Esophagus squamous epithelium (tissue), 5 donors: ENCODE measurements around the gene CCDC51. TPM values are rescaled to one million over a fixed set of nuclear protein-coding genes. Genes with fewer than 3 reads are reported as not detected.

Experiments
- DNase-seq: peaks from one replicate; lab custom pipeline; 2025; lab: John Stamatoyannopoulos, UW
- H3K27ac ChIP-seq, 4 donors: fragments of 200-600 bp; sonication (generic); one replicate each; pipeline ENCODE4 v1.5.1; 2016 to 2019; ENCODE audit warnings: mild to moderate bottlenecking in 1 of 4
- H3K27me3 ChIP-seq, 4 donors: fragments of 200-600 bp; sonication (generic); 1 replicate in 3 of 4; 2 replicates in 1 of 4; pipeline versions ENCODE4 v1.5.1 to v1.6.0; 2017 to 2021; ENCODE audit warnings: antibody characterized with exemption in 1 of 4
- H3K36me3 ChIP-seq, 3 donors: fragments of 200-600 bp; sonication (generic); one replicate each; pipeline ENCODE4 v1.5.1; 2016 to 2019
- H3K4me1 ChIP-seq, 3 donors: fragments of 200-600 bp; sonication (generic); one replicate each; pipeline ENCODE4 v1.5.1; 2017 to 2019
- H3K4me3 ChIP-seq, 4 donors: fragments of 200-600 bp; sonication (generic); 1 replicate in 3 of 4; 2 replicates in 1 of 4; pipeline ENCODE4 v1.5.1; 2016 to 2019; ENCODE audit warnings: mild to moderate bottlenecking in 2 of 4, moderate library complexity in 1 of 4
- H3K9me3 ChIP-seq, 3 donors: fragments of 200-600 bp; sonication (generic); one replicate each; pipeline ENCODE4 v1.5.1; 2016 to 2019
- POLR2A ChIP-seq, 4 donors: fragments of 450-650 bp; IDR thresholded peaks; one replicate each; pipeline ENCODE4 v1.6.1; 2017; ENCODE audit warnings: antibody characterized with exemption in 4 of 4, mild to moderate bottlenecking in 4 of 4, moderate library complexity in 3 of 4
- WGBS, 2 donors: methylation state at CpG; one replicate each; pipeline ENCODE4 v1.1.5; 2018; 5-methylcytosine and 5-hydroxymethylcytosine counted together
- intact Hi-C: fragments of 100-400 bp; cut with DNase I; formaldehyde crosslinking; loops from one replicate; pipeline ENCODE4 v1.15.0; 2022
- total RNA-seq, 4 donors: library from RNA; depleted of rRNA; stranded (reverse); fragments of >200 nt; gene quantifications; one replicate each; pipeline ENCODE4 v1.1.0, GENCODE V29; 2016
- TF ChIP-seq, protein P1 (sequence below), 6 experiments: fragments of 450-650 bp in 4 of 6; fragments of 200-600 bp in 2 of 6; sonication (generic) in 2 of 6; IDR thresholded peaks; one replicate each; pipeline ENCODE4 v1.5.1; 2016 to 2019; ENCODE audit warnings: antibody characterized with exemption in 6 of 6, mild to moderate bottlenecking in 4 of 6, moderate library complexity in 4 of 6
- donor health status: DM: yes; HTN: yes; CAD: no.

Gene CCDC51
- total RNA-seq, 4 donors from 2014 or later = 15.1 to 31.3 (median 18.2) TPM

GRCh38 chr3:48411041-48411588 is 28.8 kb downstream of the CCDC51 start:
- no peak overlapping the region for H3K27ac ChIP-seq
- peaks cover 17 to 62% (median 20%) of the 10 kb centered on the region in 3 donors for H3K4me1 ChIP-seq
- no peak for TF ChIP-seq POLR2A (IDR thresholded peaks at IDR 0.05)
- TF ChIP-seq, protein P1, sequence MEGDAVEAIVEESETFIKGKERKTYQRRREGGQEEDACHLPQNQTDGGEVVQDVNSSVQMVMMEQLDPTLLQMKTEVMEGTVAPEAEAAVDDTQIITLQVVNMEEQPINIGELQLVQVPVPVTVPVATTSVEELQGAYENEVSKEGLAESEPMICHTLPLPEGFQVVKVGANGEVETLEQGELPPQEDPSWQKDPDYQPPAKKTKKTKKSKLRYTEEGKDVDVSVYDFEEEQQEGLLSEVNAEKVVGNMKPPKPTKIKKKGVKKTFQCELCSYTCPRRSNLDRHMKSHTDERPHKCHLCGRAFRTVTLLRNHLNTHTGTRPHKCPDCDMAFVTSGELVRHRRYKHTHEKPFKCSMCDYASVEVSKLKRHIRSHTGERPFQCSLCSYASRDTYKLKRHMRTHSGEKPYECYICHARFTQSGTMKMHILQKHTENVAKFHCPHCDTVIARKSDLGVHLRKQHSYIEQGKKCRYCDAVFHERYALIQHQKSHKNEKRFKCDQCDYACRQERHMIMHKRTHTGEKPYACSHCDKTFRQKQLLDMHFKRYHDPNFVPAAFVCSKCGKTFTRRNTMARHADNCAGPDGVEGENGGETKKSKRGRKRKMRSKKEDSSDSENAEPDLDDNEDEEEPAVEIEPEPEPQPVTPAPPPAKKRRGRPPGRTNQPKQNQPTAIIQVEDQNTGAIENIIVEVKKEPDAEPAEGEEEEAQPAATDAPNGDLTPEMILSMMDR (IDR thresholded peaks at IDR 0.05) = no peak
- intact Hi-C loops = no loop called here
- DNase-seq = no peak
- peaks cover 69 to 99% (median 70%) of the 10 kb centered on the region in 3 donors for H3K36me3 ChIP-seq
- no peak overlapping the region for H3K4me3 ChIP-seq
- WGBS, 2 donors = 83 to 90% methylated on average over 8 of the region's 9 CpGs
- no peaks in the 10 kb centered on the region for H3K9me3 ChIP-seq
- no peaks in the 10 kb centered on the region for H3K27me3 ChIP-seq

GRCh38 chr3:48410205-48411040 is 29.5 kb downstream of the CCDC51 start:
- WGBS, 2 donors = 87 to 100% methylated on average over 1 to 3 of the region's 16 CpGs
- intact Hi-C loops = no loop called here
- DNase-seq = no peak
- H3K27ac ChIP-seq = no peak overlapping the region
- H3K9me3 ChIP-seq = no peaks in the 10 kb centered on the region
- no peak for TF ChIP-seq POLR2A (IDR thresholded peaks at IDR 0.05)
- TF ChIP-seq, protein P1 (IDR thresholded peaks at IDR 0.05) = no peak
- H3K36me3 ChIP-seq = peaks cover 67 to 99% (median 70%) of the 10 kb centered on the region in 3 donors
- H3K4me1 ChIP-seq = peaks cover 20 to 64% (median 25%) of the 10 kb centered on the region in 3 donors
- no peaks in the 10 kb centered on the region for H3K27me3 ChIP-seq
- H3K4me3 ChIP-seq = no peak overlapping the region

GRCh38 chr3:48409291-48410201 is 30.4 kb downstream of the CCDC51 start:
- intact Hi-C loops = no loop called here
- Histone ChIP-seq H3K27me3 (no peaks in the 10 kb centered on the region), H3K9me3 (no peaks in the 10 kb centered on the region), H3K27ac (no peak overlapping the region), H3K4me1 (peaks cover 21 to 64% (median 22%) of the 10 kb centered on the region in 3 donors), H3K36me3 (peaks cover 59 to 99% (median 65%) of the 10 kb centered on the region in 3 donors), H3K4me3 (no peak overlapping the region)
- TF ChIP-seq, protein P1 (IDR thresholded peaks at IDR 0.05) = no peak
- no peak for TF ChIP-seq POLR2A (IDR thresholded peaks at IDR 0.05)
- WGBS, 2 donors = 79 to 91% methylated on average over 13 of the region's 31 CpGs
- DNase-seq = no peak

GRCh38 chr3:48408823-48409281 is 31.1 kb downstream of the CCDC51 start:
- intact Hi-C loops = no loop called here
- H3K4me3 ChIP-seq = no peak overlapping the region
- no peaks in the 10 kb centered on the region for H3K9me3 ChIP-seq
- H3K27me3 ChIP-seq = no peaks in the 10 kb centered on the region
- DNase-seq = no peak
- peak overlapping the region in 2 of 4 donors; percentile 6 to 14 for H3K27ac ChIP-seq
- H3K36me3 ChIP-seq = peaks cover 52 to 99% (median 58%) of the 10 kb centered on the region in 3 donors
- no peak for TF ChIP-seq POLR2A (IDR thresholded peaks at IDR 0.05)
- TF ChIP-seq, protein P1 (IDR thresholded peaks at IDR 0.05) = no peak
- WGBS, 2 donors = 92 to 100% methylated on average over 2 to 3 of the region's 4 CpGs
- peaks cover 14 to 64% (median 15%) of the 10 kb centered on the region in 3 donors for H3K4me1 ChIP-seq
